CD4-positive, alpha-beta T cell treated with Interleukin-12 subunit alpha and Interleukin-12 subunit beta, for 1 hour (primary cell): ENCODE results near the gene AGAP1.

Source experiments
- DNase-seq: peaks from one replicate; pipeline ENCODE4 v3.0.0-alpha.2; 2020

Gene AGAP1

DNA sequence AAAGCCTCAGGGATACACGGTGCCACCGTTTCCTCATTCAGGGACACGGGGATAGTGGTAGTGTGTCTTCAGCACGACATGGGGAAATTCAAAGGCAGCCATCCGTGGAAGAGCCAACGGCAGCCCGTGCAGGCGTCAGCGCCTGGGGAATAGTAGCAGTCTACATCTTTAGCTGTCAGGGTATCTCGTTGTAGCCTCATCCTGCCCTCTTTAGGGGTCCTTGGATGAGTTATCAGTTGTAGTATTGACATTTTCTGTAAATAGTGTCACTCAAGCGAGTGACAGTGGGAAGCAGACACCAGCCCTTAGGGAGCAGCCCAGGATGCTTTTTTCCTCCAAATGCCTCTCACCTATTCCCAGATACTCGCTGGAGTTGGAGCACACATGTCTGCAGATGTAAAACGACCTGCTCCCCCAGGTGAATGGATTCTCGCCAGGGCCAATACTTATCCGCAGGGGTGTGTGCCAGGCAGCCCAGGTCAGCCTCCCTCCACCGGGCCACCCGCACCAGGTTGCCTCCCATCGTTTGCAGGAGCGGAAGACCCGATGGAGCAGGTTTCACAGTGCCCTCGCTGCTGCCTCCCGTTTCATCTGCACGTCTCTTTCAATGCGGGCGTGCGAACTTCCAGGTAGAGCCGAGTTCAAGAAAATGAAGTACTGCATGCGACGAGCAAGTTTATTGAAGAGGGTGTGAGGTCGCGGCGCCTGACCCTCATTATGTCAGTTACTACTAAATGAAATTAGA lies 41.0 kb downstream of the AGAP1 start:
- DNase-seq: no peak

DNA sequence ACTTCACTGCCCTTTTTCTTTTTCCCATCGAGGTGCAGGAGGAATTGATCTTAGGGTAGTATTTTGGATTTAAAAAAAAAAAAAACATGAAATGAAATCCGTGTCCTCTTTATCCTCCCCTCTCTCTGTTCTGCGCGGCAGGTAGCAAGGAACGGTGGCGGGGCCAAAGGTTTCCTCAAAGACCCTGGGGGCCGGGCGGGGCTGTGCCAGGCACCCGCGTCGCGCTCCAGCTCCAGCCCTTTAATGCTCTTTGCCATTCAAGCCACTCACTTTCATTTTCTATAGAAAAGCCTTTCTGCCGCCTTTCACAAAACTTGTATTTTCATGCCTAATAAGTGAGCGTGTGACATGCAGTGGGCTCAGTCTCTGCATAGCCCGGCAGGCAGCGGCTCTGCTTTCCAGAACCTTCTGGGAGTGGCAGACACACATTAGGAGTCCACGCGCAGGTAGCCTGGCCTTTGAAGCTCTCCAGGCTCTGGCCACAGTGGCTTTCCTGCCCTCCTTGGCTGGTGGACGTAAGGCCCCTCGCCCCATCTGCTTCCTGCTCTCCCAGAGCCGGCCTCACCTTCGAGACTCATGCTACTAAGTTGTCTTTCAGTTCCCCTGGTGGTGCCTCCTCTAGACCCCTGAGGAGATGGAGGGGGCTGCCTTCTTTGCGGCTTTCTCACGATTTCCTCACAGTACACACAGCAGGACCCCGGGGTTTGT lies 41.7 kb downstream of the AGAP1 start:
- DNase-seq: no peak

DNA sequence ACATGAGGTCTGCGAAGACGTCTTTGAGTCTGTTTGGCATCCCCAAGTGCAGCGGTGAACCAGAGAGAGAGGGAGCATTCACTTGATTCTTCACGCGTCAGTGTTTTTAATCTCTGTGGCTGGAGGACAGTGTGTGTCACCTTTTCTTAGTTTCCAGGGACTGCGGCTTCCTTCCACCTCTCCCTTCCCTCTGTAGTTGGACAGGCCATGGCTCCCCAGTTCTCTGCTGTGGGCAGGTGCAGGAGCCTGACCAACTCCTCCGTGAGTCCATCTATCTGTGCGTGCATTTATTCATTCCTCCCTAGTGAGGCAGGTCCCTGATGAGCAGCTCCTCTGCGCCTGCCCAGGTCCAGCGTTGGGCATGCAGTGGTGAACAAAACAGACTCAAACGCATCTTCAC lies 42.9 kb downstream of the AGAP1 start:
- DNase-seq: no peak

DNA sequence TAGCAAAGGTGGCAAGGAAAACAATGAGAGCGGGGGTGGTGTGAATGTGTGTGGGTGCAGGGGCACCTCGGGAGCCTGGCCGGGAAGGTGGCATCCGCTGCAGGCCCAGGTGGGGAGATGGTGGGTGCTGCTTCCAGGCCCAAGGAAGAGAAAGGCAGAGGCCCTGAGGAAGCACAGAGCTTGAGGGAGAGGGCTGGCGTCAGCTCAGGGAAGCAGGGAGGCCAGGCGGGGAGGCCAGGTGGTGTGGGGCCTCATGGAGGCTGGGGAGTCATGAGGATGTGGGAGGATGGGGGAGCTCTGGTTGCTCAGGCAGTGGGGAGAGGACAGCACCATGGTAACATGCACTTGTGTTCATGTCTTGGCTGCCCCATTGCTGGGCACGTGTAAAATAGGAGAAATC lies 43.3 kb downstream of the AGAP1 start:
- no peak for DNase-seq

DNA sequence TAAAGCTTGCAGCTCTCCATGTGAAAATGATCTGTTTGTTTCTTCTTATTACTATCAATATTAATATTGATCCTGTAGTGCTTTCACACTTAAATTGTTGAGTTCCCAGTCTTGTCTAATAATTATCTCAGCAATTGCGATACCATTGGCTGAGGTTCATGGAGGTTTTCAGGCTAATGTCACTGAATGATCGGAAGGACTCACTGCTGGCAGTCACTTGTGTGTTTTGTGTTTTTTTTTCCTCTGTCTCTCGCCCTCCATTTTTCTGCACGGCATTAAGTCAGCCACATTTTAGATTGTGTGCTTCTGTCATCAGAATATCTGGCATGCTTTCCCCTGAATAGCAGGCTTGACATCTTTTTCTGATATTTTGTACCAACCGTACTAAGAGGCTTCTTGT lies 43.7 kb downstream of the AGAP1 start:
- DNase-seq: no peak

DNA sequence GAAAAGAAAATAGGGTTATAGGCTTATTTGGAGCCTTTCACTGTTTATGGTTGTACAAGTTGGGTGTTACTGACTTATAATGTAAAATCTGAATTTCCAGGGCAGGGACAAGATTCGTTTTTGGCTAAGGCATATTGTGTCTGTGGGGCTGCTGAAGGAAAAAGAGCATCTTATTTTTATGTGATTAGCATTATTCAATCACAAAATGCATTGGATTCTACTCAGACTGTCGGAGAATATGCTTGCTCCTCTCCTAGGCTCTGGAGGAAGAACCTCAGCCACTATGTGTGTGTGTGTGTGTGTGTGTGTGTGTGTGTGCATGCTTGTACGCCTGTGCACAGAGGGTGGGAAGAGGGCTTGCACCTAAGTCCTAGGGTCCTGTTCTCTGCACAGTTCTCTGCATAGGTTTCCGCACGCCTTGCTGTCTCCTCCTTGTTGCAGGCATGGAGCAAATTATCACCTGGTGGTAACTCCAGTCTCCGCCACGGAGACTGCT lies 44.3 kb downstream of the AGAP1 start:
- no peak for DNase-seq

DNA sequence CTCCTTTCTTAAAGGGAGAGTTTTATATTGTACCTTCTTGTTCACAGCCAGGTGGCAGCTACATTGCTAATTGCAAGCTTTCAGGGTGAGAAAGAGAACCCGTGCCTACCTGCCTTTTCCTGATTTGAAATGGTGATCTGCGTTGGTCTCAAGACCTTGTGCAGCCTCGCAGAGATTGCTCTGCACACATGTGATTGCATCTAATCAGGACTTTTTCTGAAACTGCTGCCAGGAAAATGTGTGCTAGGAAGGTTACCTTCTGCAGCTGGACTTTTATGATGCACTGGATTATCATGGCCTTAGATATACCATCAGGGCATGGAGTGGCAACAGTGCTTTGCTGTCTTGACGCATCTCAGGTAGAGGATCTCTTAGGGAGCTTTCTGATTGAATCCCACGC lies 45.1 kb downstream of the AGAP1 start:
- no peak for DNase-seq

DNA sequence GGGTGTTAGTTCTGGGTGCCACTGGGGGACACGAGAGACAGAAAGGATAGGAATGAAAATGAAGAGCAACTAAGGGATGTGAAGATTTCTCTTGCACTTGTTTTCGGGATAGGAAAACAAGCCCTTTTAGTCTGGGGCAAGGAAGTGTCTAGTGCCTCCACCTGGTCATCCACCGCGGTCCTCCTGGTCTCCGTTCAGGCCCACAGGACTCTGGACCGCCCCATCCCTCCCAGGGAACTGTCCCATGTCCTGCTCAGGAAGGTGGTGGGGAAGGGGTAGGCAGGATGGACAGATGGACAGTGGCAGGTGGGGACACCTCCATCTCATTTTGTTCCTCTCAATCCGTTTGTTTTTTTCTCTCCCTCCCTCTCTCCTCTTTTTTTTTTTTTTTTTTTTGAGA lies 45.9 kb downstream of the AGAP1 start:
- no peak for DNase-seq

DNA sequence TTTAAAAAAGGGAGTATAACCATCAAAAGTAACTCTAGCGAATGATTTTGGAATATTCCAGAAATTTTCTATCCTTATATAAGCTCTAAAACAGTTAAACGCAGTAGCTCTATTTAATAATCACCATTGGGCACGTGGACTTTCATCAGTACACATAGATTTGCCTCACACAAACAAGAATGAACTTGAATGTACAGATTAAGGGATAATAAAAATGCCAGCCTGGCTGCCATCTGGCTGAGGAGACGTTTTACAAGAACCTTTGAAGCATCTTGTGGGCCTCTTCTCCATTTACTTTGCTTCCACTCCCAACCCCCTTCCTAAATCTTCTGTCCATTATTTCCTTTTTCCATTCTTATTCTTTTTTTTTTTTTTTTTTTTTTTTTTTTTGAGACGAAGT lies 47.2 kb downstream of the AGAP1 start:
- DNase-seq: no peak

DNA sequence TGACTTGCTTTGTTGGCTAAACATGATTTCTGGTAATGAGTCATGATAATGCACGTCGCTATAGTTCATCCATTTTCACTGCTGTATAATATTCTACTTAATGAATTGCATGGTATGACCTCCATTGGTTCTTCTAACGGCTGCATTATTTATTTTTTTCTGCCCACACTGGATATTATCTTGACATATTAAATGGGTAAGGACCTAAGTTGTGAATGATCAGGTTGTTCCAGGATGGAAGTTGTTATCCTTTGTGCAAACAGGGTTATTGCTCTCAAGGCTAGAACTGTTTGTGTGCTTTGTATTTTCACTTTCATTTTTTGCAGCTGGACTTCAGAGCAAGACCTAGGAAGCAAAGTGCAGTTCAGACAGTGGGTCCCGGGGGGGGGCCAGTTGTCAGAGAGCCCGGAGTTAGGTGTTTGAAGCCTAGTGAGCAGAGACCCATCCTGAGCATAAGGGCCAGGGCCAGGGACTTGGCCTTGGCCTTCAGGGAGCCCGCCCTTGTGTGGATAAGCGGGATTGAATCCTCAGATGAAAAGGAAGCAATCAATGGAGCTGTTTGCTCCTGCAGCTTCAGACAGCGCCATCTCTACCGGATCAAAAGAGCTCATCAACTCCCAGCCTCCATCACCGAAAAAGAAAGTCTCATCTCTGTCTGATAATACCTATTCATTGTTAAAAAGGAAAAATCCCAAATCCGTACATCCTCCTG lies 48.2 kb downstream of the AGAP1 start:
- no peak for DNase-seq

DNA sequence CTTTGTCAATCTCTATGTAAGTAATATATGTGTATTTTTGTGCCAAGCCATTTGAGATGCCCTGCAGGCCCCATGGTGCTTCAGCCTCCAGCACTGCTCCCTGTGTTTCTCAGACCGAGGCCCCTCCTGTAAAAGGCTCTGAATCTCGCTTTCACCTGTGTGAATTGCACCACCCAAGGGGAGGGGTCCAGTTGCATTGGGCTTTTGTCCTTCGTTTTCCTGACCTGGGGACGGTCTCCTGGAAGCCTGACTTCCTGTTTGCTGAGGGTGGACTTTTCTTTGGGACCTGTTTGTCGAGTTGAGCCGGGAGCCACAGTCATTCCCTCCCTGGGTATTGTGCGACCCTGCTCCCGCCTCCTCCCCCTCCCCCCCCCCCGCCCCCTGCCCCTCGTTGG lies 48.9 kb downstream of the AGAP1 start:
- DNase-seq: no peak

DNA sequence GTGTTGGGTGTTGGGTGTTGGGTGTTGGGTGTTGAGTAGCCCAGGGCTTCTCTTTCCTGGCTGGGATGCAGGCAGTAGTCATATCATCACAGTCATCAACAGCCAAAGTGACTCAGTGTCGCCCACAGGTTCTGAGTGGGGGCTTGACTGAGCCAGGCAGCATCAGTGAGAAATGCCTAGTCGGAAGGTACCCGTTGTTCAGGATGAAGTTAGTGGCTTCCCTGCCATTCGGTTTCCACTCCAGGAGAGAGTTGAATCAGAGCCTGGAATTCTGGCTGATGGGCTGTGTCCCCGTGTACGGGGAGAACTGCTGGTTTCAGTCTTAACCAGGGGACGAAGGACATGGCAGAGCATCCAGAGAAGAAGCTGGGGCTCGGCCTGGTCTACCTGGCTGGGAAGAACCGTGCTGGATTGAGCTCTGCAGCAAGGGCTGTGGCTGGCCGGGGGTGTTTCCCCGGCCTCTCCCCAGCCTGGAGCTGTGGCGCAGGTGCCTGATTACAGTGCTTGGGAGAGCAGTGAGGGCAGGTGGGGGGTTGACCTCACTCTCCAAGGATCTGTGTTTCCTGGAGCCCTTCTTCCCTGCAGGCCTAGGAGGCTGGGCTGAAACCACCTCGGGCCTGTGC lies 49.4 kb downstream of the AGAP1 start:
- DNase-seq: no peak

DNA sequence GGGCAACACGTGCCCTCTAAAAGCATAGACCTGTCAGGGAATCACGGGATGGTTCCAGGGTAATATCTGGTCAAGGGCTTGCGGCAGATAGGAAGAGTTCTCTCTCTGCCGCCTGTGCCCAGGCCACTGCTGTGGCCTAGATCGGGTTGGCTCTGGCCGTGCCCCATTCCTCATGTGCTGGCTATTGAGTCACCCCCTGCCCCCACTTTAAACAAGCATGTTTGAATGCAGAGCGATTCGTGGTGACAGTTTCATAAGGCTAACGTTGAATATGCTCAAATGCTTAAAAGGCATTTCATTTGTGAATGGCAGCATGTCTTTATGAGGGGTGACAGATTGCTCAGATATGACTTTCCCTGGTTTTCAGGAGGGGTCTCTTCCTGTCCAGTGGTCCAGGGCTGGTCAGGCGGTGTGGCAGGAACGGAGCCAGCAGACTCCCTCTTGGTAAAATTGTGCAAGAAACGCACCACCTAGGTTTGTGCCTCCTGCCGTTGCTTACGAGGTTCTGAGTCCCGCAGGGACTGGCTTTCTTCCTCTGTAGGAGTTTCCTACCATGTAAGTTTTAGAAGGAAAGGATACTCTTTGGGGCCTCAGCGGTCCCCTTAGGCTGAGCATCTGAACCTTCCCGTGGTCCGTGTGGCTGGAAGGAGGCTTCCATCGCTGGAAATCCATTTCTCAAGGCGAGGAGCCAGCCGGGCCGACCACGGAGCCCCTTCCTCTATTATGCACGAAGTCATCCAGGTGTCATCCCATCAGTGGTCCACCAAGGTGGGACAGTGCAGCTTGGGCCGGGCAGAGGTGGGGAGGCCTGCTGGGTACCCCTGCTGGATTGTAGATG lies 50.2 kb downstream of the AGAP1 start:
- DNase-seq: no peak

DNA sequence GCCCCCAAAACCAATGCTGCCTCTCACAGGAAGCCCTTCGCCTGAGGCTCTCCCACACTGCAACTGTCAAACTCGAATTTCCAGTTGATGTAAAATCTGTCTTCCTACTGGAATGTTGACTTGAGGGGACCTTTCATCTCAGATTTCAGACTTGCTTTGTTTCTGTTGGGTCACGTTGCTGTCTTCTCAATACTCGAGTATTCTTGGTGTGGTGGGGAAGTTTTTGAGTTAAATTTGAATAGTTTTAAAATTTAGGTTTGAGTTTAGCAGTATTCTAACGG lies 50.8 kb downstream of the AGAP1 start:
- no peak for DNase-seq

DNA sequence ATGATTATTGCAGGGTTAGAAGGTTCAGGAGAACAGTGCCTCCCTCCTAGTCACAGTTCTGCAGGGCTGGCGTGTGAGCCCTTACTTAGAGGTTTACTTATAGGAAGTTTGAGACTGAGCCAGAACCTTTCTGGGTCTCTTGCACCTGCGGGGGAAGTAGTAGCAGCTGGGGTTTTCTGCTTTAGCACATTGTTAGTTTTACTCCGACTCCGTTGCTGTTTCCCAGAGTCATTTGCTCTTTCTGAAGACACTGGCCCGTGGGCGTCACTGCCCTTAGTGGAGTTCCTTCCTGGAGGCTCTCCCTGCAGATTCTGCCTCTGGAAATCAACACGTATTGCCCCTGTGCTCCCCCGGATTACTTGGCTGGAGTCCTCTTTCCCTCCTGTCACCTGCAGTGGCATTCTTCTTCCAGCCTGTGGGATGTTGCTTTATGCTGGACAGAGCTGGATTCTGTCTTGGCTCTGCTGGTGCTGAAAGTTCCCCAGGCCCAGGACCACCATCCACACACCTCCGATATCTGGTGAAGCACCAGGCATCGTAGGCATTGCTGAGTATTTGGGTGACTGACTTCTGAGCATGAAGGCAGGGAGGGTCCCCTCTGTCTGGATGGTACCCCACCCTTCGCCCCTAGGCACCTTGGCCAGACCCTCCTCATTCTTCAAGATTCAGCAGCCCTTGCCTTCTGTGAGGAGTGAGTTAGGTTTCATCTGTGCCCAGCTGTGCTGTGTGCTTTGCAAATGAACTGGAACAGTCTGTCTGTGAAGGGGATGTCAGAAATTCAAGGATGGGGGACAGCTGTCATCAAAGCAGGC lies 51.7 kb downstream of the AGAP1 start:
- no peak for DNase-seq

DNA sequence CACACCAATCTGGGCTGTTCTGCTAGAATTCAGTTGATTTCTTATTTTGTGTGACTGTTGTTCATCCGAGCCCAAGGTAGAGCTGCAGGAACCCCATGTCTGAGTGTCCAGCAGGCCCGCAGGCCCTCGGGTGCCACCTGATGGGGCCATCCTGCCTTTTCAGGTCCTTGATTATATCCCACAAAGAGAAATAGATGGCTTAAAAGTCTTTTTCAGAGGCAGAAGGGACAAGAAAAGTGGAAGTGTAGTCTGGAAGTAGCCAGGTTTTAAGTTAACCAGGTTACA lies 52.2 kb downstream of the AGAP1 start:
- DNase-seq: no peak

DNA sequence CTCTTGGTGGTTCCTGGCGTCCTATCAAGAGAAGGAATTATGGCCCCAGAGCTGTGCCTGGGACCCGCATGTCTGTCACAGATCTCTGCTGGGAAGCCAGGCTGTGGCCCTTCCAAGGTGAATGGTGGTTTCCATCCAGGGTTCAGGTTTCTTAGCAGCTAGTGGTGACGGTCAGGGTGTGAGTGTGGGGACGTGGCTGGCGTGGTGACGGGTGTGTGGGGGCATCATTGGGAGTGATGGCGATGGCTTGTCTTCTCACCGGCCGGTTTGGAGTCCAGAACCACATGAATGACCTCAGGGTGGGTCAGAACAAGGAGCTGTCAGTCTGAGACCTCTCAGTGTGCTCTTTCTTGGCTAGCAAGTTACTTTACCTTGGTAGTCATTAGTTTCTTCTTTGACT lies 52.6 kb downstream of the AGAP1 start:
- DNase-seq: no peak

DNA sequence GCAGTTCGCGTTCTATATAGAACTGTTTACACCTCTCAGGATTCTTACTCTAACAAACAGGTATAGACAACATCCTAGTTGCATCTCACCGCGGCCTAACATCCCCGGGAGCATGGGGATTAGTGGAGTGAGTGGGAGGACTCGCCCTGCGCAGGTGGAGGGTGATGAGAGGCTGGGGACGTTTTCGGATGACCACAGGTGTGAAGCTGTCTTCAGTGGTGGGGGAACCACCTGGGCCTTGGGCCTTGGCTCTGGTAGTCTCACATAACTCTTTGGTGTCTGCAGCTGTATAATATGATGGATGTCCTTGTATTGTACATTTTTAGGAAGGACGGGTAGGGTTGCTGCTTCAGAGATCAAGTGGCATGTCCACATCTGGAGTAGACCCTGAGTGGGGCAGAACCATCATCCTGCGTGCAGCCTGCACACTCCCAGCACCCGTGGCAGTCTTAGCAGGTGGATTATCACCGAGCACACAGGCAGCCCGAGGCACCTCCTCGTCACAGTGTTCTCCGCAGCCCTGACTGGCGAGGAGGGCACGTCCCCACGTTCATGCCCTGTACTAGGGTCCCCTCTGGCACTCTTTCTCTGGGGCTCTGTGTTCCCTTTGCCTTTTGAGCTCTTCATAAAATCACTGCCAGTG lies 56.0 kb downstream of the AGAP1 start:
- no peak for DNase-seq

DNA sequence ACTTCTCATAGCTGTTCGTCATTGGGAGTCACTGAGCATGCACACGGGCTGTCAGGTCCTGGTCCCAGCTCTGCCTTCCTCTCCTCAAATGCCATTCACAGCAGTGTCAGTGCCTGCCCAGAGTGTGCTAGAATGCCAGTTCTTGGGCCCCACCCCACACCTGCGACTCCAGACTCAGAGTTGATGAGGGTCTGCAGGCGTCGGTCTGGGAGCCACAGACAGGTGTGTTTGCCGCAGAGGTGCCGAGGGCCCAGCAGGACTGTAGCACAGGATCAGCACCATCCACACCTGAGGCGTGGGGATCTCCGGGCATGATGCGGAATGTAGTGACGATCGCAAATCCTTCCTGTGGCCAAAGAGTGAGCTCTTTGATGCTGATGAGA lies 56.5 kb downstream of the AGAP1 start:
- no peak for DNase-seq

DNA sequence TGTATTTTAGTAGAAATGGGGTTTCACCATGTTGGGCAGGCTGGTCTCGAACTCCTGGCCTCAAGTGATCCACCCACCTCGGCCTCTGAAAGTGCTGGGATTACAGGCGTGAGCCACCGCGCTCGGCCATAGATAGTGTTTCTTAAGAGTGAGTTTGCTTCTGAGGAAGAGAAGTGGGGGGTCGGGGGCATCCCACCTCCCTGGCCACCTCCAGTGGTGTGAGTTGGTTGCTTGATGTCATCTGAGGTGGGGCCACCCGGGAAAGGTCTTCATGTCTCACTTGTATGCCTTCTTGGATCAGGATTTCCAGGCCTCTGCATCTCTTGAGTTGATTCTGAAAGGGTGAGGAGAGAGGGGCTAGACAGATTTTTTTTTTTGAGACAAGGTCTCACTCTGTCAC lies 57.1 kb downstream of the AGAP1 start:
- no peak for DNase-seq

DNA sequence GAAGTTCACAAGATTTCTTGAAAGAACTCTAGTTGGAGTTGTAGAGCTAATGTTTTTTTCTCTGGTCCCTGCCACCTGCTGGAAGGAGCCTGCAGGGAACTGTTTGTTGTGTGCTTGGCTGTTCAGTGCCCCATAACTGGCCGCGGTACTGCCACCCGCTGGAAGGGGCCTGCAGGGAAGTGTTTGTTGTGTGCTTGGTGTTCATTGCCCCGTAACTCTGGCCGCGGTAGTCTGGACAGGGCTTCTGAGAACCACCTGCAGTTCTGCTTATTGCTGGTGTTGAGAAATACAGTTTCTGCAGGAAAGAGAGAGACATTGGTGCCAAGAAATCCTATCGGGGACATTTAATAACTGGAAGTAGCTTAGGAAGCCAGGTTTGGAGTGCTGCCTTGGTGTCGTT lies 58.1 kb downstream of the AGAP1 start:
- no peak for DNase-seq

DNA sequence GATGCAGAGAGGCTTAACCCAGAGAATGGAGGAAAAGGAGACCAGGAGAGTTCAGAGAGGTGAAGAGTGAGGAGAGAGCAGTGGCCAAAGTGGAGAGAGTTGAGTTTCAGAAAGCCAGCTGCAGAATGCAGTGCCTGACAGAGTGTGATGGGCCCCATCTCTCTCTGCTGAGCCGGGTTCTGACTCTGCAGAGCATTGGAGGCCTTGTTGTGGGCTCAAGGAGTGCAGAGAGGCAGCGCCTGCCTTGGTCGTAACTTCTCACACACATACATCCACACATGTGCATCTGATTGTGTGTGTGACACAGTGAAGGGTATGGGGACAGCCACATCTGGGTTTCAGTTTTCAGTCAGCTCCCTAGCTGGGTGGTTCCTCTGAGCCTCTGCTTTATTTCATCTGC lies 58.8 kb downstream of the AGAP1 start:
- no peak for DNase-seq
